Bronchial epithelial cell (primary cell): ENCODE results near the gene MAPK8IP1. TPM values are rescaled to one million over a fixed set of nuclear protein-coding genes. Genes with fewer than 3 reads are reported as not detected.

Experiments used
- DNase-seq: peaks from one replicate; pipeline ENCODE4 v3.0.0-alpha.2; 2010; ENCODE audit warnings: low read depth
- FAIRE-seq: peaks from 2 replicates; lab custom pipeline; 2011; peaks lifted over from hg19 to GRCh38; lab: Jason Lieb, UNC
- H3K27me3 ChIP-seq: 2 replicates; pipeline ENCODE4 v1.5.1; 2011; ENCODE audit warnings: low read length; ENCODE audit not compliant: control insufficient read depth, insufficient read depth
- H3K36me3 ChIP-seq: 2 replicates; pipeline ENCODE4 v1.5.1; 2011; ENCODE audit warnings: low read length; ENCODE audit not compliant: control insufficient read depth, insufficient read depth
- H3K4me3 ChIP-seq: 2 replicates; pipeline ENCODE4 v1.5.1; 2011; ENCODE audit warnings: mild to moderate bottlenecking, low read depth, low read length, control low read depth
- CTCF ChIP-seq: IDR thresholded peaks from 2 replicates; pipeline ENCODE4 v1.5.1; 2011; ENCODE audit warnings: mild to moderate bottlenecking, moderate library complexity, low read length, control low read depth, inconsistent platforms; ENCODE audit not compliant: insufficient read depth, severe bottlenecking
- total RNA-seq: library from RNA; depleted of rRNA; stranded (reverse); fragments of >200 nt; gene quantifications from 2 replicates; pipeline ENCODE4 v1.2.1, GENCODE V29; 2014

The MAPK8IP1 gene
- total RNA-seq, 1 donor from 2014 or later = 0.26 TPM

- no peak for TF ChIP-seq CTCF
- Histone ChIP-seq H3K36me3 (peaks cover 3% of the 10 kb centered on the region), H3K27me3 (no peaks in the 10 kb centered on the region), H3K4me3 (no peak overlapping the region)
- DNase-seq = peak; percentile 53
- FAIRE-seq = peak; percentile 60
These were observed 44.8 kb downstream of the MAPK8IP1 start for GRCh38 chr11:45930031-45930794.

- FAIRE-seq = peak; percentile 88
- peaks cover 3% of the 10 kb centered on the region for H3K36me3 ChIP-seq
These were observed 45.6 kb downstream of the MAPK8IP1 start for GRCh38 chr11:45930951-45931570.

DNA sequence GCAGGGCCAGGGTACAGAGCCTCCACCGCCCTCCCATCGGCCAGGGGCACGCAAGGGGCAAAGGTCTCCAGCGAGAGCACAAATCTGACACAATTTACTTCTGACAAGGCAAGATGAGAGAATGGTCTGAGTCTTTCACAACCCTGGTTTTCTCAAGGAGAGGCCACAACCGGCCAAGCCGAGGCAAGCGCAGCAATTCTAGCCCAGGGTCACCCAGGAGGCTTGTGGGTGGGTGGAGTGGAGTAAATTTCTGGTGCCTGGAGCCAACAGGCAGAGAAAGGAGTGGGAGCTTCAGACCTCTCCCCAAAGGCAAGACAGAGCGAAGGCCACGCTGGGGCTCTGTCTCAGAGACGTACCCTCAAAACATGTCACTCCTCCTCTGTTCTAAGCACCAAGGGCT is 46.3 kb downstream of the MAPK8IP1 start:
- no peak for TF ChIP-seq CTCF
- H3K4me3 ChIP-seq = no peak overlapping the region
- H3K36me3 ChIP-seq = peaks cover 3% of the 10 kb centered on the region
- FAIRE-seq (no peak), DNase-seq (peak; percentile 52)
- H3K27me3 ChIP-seq = no peaks in the 10 kb centered on the region

More at GRCh38 chr11:45930951-45931570, 45.6 kb downstream of the MAPK8IP1 start:
- no peaks in the 10 kb centered on the region for H3K27me3 ChIP-seq
- no peak for TF ChIP-seq CTCF
- DNase-seq = peak; percentile 97
- H3K4me3 ChIP-seq = no peak overlapping the region

- no peak for DNase-seq
- TF ChIP-seq CTCF = no peak
- Histone ChIP-seq H3K27me3 (no peaks in the 10 kb centered on the region), H3K4me3 (no peak overlapping the region), H3K36me3 (peaks cover 3% of the 10 kb centered on the region)
- FAIRE-seq = no peak
These were observed 46.8 kb downstream of the MAPK8IP1 start for GRCh38 chr11:45932217-45932616.

GRCh38 chr11:45933131-45933831 is 47.8 kb downstream of the MAPK8IP1 start:
- H3K36me3 ChIP-seq = peaks cover 6% of the 10 kb centered on the region
- no peak overlapping the region for H3K4me3 ChIP-seq

More at GRCh38 chr11:45933131-45933831, 47.8 kb downstream of the MAPK8IP1 start:
- H3K27me3 ChIP-seq = no peaks in the 10 kb centered on the region
- DNase-seq (peak; percentile 25), FAIRE-seq (no peak)
- no peak for TF ChIP-seq CTCF
